ENCODE data around the gene SPOP. TPM values are rescaled to one million over a fixed set of nuclear protein-coding genes. Genes with fewer than 3 reads are reported as not detected.

The SPOP gene
- total and polyA plus RNA-seq, 9 of the 15 experiments (the other 6 are each of a cell fraction or from before 2014, with no cell fraction given), result 34.2 to 65.9 (median 39.7) TPM

DNA sequence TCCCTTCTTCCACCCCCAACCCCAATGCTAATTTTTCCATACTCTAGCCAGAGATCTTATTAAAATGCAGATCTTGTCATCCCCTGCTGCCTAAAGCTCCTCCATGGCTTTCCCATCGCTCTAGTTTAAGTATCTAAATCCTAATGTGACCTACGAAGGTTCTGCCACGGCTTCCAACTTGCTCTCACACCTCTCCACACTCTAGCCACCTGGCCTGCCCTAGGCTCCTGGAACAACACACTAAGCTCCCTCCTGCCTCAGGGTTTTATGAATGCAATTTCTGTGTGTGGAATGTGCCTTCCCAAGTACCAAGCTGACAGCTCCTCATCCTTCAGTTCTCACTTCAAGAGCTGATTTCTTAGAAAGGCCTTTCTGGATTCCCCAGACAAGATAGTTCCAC, 85.6 kb downstream of the SPOP start:
- POLR2A ChIA-PET, result interaction anchor here (0.6 kb wide), 1 partner anchor 397 kb away, joined by 3 read pairs; no protein-coding TSS in a partner anchor
- in situ Hi-C loops (cut with MboI), result no loop called here
- CTCF ChIA-PET (ENCODE audit: low intra/inter-chr PET ratio), result no interaction called here

More for the DNA sequence above, 85.6 kb downstream of the SPOP start:
- intact Hi-C loops (cut with micrococcal nuclease), result no loop called here
- FAIRE-seq, result no peak
- Histone ChIP-seq H3K4me1 (replicated peaks in 1 of 2; ENCODE audit: control insufficient read depth in 2 of 2, insufficient read depth in 2 of 2, low read length in 2 of 2) (no peaks in the 10 kb centered on the region), H3K27me3 (ENCODE audit: control insufficient read depth in 2 of 2, insufficient read depth in 2 of 2, low read length in 2 of 2) (no peaks in the 10 kb centered on the region), H3K4me2 (ENCODE audit: insufficient read depth, low read length) (no peak overlapping the region), H3K27ac (ENCODE audit: extremely low read depth, low read depth, low read length) (no peak overlapping the region), H3K9me3 (replicated peaks; ENCODE audit: control insufficient read depth, insufficient read depth, low read depth, low read length) (no peaks in the 10 kb centered on the region), H4K20me1 (replicated peaks; ENCODE audit: control insufficient read depth, insufficient read depth, low read length) (0 out of 2 replicates have a peak, but pooled peaks cover 4% of the 10 kb centered on the region), H3K4me3 (no peak overlapping the region), H3K36me3 (ENCODE audit: control insufficient read depth, insufficient read depth, low read length) (peaks cover 15% of the 10 kb centered on the region; the same call in 2 of the 3 replicates), H3K79me2 (ENCODE audit: control insufficient read depth, insufficient read depth, low read length) (no peaks in the 10 kb centered on the region), H3K9ac (ENCODE audit: insufficient read depth in 1 of 2, low read depth in 2 of 2, low read length in 2 of 2) (no peak overlapping the region), H3K9me1 (ENCODE audit: control insufficient read depth, insufficient read depth, low read length) (no peaks in the 10 kb centered on the region), H2AFZ (ENCODE audit: low read depth, low read length) (no peak overlapping the region)
- TF ChIP-seq, protein P1, sequence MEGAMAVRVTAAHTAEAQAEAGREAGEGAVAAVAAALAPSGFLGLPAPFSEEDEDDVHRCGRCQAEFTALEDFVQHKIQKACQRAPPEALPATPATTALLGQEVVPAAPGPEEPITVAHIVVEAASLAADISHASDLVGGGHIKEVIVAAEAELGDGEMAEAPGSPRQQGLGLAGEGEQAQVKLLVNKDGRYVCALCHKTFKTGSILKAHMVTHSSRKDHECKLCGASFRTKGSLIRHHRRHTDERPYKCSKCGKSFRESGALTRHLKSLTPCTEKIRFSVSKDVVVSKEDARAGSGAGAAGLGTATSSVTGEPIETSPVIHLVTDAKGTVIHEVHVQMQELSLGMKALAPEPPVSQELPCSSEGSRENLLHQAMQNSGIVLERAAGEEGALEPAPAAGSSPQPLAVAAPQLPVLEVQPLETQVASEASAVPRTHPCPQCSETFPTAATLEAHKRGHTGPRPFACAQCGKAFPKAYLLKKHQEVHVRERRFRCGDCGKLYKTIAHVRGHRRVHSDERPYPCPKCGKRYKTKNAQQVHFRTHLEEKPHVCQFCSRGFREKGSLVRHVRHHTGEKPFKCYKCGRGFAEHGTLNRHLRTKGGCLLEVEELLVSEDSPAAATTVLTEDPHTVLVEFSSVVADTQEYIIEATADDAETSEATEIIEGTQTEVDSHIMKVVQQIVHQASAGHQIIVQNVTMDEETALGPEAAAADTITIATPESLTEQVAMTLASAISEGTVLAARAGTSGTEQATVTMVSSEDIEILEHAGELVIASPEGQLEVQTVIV (CRISPR knock-in tag; IDR thresholded peaks at IDR 0.05; ENCODE audit: borderline replicate concordance), result no peak
- TF ChIP-seq CCNT2 (IDR thresholded peaks at IDR 0.05; ENCODE audit: borderline replicate concordance, extremely low read depth, insufficient read length, low read depth, low read length) (no peak), RAD21 (CRISPR knock-in tag; conservative IDR thresholded peaks at IDR 0.05 in 1 of 2, IDR thresholded peaks at IDR 0.05 in 1 of 2) (no peak), TAF15 (IDR thresholded peaks at IDR 0.05; ENCODE audit: low read depth, low read length) (no peak), ARNT (IDR thresholded peaks at IDR 0.05) (no peak), ZNF253 (CRISPR knock-in tag; conservative IDR thresholded peaks at IDR 0.05) (no peak)
- TF ChIP-seq, protein P2, sequence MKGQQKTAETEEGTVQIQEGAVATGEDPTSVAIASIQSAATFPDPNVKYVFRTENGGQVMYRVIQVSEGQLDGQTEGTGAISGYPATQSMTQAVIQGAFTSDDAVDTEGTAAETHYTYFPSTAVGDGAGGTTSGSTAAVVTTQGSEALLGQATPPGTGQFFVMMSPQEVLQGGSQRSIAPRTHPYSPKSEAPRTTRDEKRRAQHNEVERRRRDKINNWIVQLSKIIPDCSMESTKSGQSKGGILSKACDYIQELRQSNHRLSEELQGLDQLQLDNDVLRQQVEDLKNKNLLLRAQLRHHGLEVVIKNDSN (CRISPR knock-in tag; IDR thresholded peaks at IDR 0.05), result no peak
- TF ChIP-seq, protein P3, sequence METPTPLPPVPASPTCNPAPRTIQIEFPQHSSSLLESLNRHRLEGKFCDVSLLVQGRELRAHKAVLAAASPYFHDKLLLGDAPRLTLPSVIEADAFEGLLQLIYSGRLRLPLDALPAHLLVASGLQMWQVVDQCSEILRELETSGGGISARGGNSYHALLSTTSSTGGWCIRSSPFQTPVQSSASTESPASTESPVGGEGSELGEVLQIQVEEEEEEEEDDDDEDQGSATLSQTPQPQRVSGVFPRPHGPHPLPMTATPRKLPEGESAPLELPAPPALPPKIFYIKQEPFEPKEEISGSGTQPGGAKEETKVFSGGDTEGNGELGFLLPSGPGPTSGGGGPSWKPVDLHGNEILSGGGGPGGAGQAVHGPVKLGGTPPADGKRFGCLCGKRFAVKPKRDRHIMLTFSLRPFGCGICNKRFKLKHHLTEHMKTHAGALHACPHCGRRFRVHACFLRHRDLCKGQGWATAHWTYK (CRISPR knock-in tag; IDR thresholded peaks at IDR 0.05), result no peak
- TF ChIP-seq, protein P4, sequence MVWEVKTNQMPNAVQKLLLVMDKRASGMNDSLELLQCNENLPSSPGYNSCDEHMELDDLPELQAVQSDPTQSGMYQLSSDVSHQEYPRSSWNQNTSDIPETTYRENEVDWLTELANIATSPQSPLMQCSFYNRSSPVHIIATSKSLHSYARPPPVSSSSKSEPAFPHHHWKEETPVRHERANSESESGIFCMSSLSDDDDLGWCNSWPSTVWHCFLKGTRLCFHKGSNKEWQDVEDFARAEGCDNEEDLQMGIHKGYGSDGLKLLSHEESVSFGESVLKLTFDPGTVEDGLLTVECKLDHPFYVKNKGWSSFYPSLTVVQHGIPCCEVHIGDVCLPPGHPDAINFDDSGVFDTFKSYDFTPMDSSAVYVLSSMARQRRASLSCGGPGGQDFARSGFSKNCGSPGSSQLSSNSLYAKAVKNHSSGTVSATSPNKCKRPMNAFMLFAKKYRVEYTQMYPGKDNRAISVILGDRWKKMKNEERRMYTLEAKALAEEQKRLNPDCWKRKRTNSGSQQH (CRISPR knock-in tag; IDR thresholded peaks at IDR 0.05), result no peak
- no peak for ATAC-seq
- BruUV-seq (replicated peaks), result no TSS peak
- WGBS (ENCODE audit: insufficient coverage, low coverage, missing lambda C conversion rate), result 66% methylated on average over 3 of the region's 3 CpGs
- DNase-seq (ENCODE audit: extremely low read depth in 1 of 4, low spot score in 3 of 4), result no peak
